CD4-positive, alpha-beta T cell (primary cell): Measurements from ENCODE around the gene RBM39. TPM values are rescaled to one million over a fixed set of nuclear protein-coding genes. Genes with fewer than 3 reads are reported as not detected.

Source experiments
- ATAC-seq: fragments of 200-7000 bp; cut with Tn5 transposase; one replicate; pipeline ENCODE4 v1.10.0; 2022; ENCODE audit warnings: mild to moderate bottlenecking; ENCODE audit not compliant: poor library complexity
- CTCF ChIA-PET: fragments of 350-600 bp; sonication (Branson Sonifier 250); formaldehyde crosslinking; loops from one replicate; lab custom pipeline; 2021; ENCODE audit warnings: antibody characterized with exemption, inconsistent platforms; lab: Charles Lee
- POLR2A ChIA-PET: fragments of 350-600 bp; sonication (Branson Sonifier 250); formaldehyde crosslinking; loops from one replicate; lab custom pipeline; 2021; ENCODE audit warnings: antibody characterized with exemption, inconsistent platforms; lab: Charles Lee
- DNase-seq, 14 experiments: peaks; one replicate each; pipeline ENCODE4 v3.0.0-alpha.2; 2013 to 2020; ENCODE audit warnings: mixed read lengths in 2 of 14
- H3K27ac ChIP-seq, 2 donors: one replicate each; pipeline versions ENCODE4 v1.5.1 to v1.7.0; 2013; ENCODE audit warnings: low read length in 2 of 2, low read depth in 1 of 2, mild to moderate bottlenecking in 1 of 2
- H3K27me3 ChIP-seq, 2 experiments: 1 replicate in 1 of 2; 2 replicates in 1 of 2; pipeline versions ENCODE4 v1.6.1 to v1.7.0; 2013; ENCODE audit warnings: low read length in 2 of 2, control low read depth in 1 of 2, mild to moderate bottlenecking in 1 of 2, moderate library complexity in 1 of 2; ENCODE audit not compliant: insufficient read depth in 2 of 2, control insufficient read depth in 1 of 2
- H3K36me3 ChIP-seq: one replicate; pipeline ENCODE4 v1.6.1; 2013; ENCODE audit warnings: low read length, control low read depth; ENCODE audit not compliant: insufficient read depth
- H3K4me1 ChIP-seq: one replicate; pipeline ENCODE4 v1.6.1; 2013; ENCODE audit warnings: low read length, control low read depth; ENCODE audit not compliant: insufficient read depth
- H3K4me3 ChIP-seq: one replicate; pipeline ENCODE4 v1.5.1; 2013; ENCODE audit warnings: mild to moderate bottlenecking, low read length, moderate library complexity
- H3K9me3 ChIP-seq, 2 experiments: 1 replicate in 1 of 2; 2 replicates in 1 of 2; pipeline versions ENCODE4 v1.6.1 to v1.7.0; 2013; ENCODE audit warnings: low read length in 2 of 2, mild to moderate bottlenecking in 2 of 2, control low read depth in 1 of 2, moderate library complexity in 1 of 2; ENCODE audit not compliant: control insufficient read depth in 1 of 2, insufficient read depth in 1 of 2
- H3K27ac Mint-ChIP-seq: one replicate; pipeline ENCODE4 v1.8.0; 2020; ENCODE audit warnings: mixed read lengths
- H3K27me3 Mint-ChIP-seq: one replicate; pipeline ENCODE4 v1.8.0; 2021; ENCODE audit warnings: mixed read lengths
- H3K36me3 Mint-ChIP-seq: one replicate; pipeline ENCODE4 v1.8.0; 2021; ENCODE audit warnings: low read depth, mixed read lengths
- H3K4me1 Mint-ChIP-seq: one replicate; pipeline ENCODE4 v1.8.0; 2021; ENCODE audit warnings: low read depth, mixed read lengths
- H3K4me3 Mint-ChIP-seq: one replicate; pipeline ENCODE4 v1.8.0; 2020; ENCODE audit warnings: mild to moderate bottlenecking, mixed read lengths
- H3K9me3 Mint-ChIP-seq: one replicate; pipeline ENCODE4 v1.8.0; 2020; ENCODE audit warnings: mixed read lengths
- CTCF ChIP-seq: fragments of 200-600 bp; IDR thresholded peaks from one replicate; pipeline ENCODE4 v1.8.0; 2022; ENCODE audit warnings: antibody characterized with exemption, mild to moderate bottlenecking
- intact Hi-C, 2 experiments: fragments of 100-400 bp; cut with DNase I in 1 of 2; cut with micrococcal nuclease in 1 of 2; formaldehyde crosslinking; loops; one replicate each; pipeline versions ENCODE4 v1.15.1 to v1.9.0; 2023 to 2025; cut with DNase I, micrococcal nuclease
- total RNA-seq, 174 experiments: library from RNA in 2 of 174; stranded (reverse) in 2 of 174; gene quantifications; one replicate each; pipeline ENCODE4 v1.2.3 and lab custom pipeline; 2021 to 2026

Gene RBM39
- total RNA-seq, 2 experiments from 2014 or later, result 1,057 to 1,091 TPM

GRCh38 chr20:35699127-35699956, 42.7 kb downstream of the RBM39 start, which contains the start of the genes NFS1 and ROMO1:
TSS of gene NFS1 (minus strand) at chr20:35699352. CDS start at chr20:35699288, 64 bp downstream.
TSS of gene ROMO1 (plus strand) at chr20:35699405. CDS start at chr20:35699633, 228 bp downstream.
- intact Hi-C loops, result loop anchor here (2.0 to 10.0 kb wide), 8 partner anchors 35 to 255 kb away; partner anchors contain the start of genes CPNE1 (in 2 of the 2), RBM12 (in 2 of the 2), SCAND1 (in 1 of the 2) and SPAG4 (in 1 of the 2)
- H3K9me3 Mint-ChIP-seq, result no peaks in the 10 kb centered on the region
- H3K9me3 ChIP-seq, result no peaks in the 10 kb centered on the region
- H3K4me1 Mint-ChIP-seq, result peaks cover 52% of the 10 kb centered on the region
- peak within 1 kb of the TSS; percentile 95 for H3K4me3 Mint-ChIP-seq
- H3K27ac ChIP-seq, result peak within 1 kb of the TSS; percentile 93 to 97
- H3K27ac Mint-ChIP-seq, result peak within 1 kb of the TSS; percentile 84
- H3K36me3 Mint-ChIP-seq, result peaks cover 77% of the 10 kb centered on the region
- TF ChIP-seq CTCF, result peak; percentile 11
- ChIA-PET POLR2A (interaction anchor here (0.5 to 7.8 kb wide), 20 partner anchors 9 to 255 kb away, joined by 3 to 125 read pairs (median 8); partner anchors contain the start of genes CPNE1, PHF20, RBM12 and RBM39), CTCF (interaction anchor here (0.8 to 1.7 kb wide), 9 partner anchors 9 to 185 kb away, joined by 3 to 8 read pairs (median 3); no protein-coding TSS in a partner anchor)
- H3K4me3 ChIP-seq, result peak within 1 kb of the TSS; percentile 95
- peaks cover 23% of the 10 kb centered on the region for H3K4me1 ChIP-seq
- DNase-seq, result peak; percentile 77 to 94 (median 82)
- no peaks in the 10 kb centered on the region for H3K27me3 ChIP-seq
- peak; percentile 89 for ATAC-seq
- H3K36me3 ChIP-seq, result peaks cover 39% of the 10 kb centered on the region
- no peaks in the 10 kb centered on the region for H3K27me3 Mint-ChIP-seq

- intact Hi-C loops, result loop anchor here (2.0 to 10.0 kb wide), 8 partner anchors 34 to 256 kb away; partner anchors contain the start of genes CPNE1 (in 2 of the 2), RBM12 (in 2 of the 2), SCAND1 (in 1 of the 2) and SPAG4 (in 1 of the 2)
- peak overlapping the region; percentile 84 for H3K27ac Mint-ChIP-seq
- H3K9me3 Mint-ChIP-seq, result no peaks in the 10 kb centered on the region
- ChIA-PET CTCF (interaction anchor here (0.8 to 1.4 kb wide), 5 partner anchors 9 to 186 kb away, joined by 3 to 5 read pairs (median 3); no protein-coding TSS in a partner anchor), POLR2A (interaction anchor here (1.0 to 7.8 kb wide), 13 partner anchors 12 to 256 kb away, joined by 3 to 125 read pairs (median 10); partner anchors contain the start of genes CPNE1, PHF20, RBM12 and RBM39)
- Histone ChIP-seq H3K27ac (peak overlapping the region; percentile 65 to 93), H3K4me3 (peak overlapping the region; percentile 95), H3K36me3 (peaks cover 38% of the 10 kb centered on the region), H3K27me3 (no peaks in the 10 kb centered on the region), H3K4me1 (peaks cover 23% of the 10 kb centered on the region), H3K9me3 (no peaks in the 10 kb centered on the region)
- DNase-seq (peak in 2 of 14 experiments; percentile 6 to 44), ATAC-seq (peak; percentile 15)
- no peak for TF ChIP-seq CTCF
- H3K27me3 Mint-ChIP-seq, result no peaks in the 10 kb centered on the region
- H3K4me1 Mint-ChIP-seq, result peaks cover 51% of the 10 kb centered on the region
- H3K4me3 Mint-ChIP-seq, result peak overlapping the region; percentile 95
- peaks cover 70% of the 10 kb centered on the region for H3K36me3 Mint-ChIP-seq
Observed at GRCh38 chr20:35698298-35699126, 43.5 kb downstream of the RBM39 start.
